Retinal pigment epithelial cell (primary cell): Measurements from ENCODE around the gene R3HDM2.
A peak's percentile ranks its signal among the peaks of the same experiment; 100 is the strongest.

Source experiments
- DNase-seq: peaks from one replicate; pipeline ENCODE4 v3.0.0-alpha.2; 2010; ENCODE audit warnings: low read depth
- H3K4me3 ChIP-seq: 2 replicates; pipeline ENCODE4 v1.5.1; 2011; ENCODE audit warnings: mild to moderate bottlenecking, low read length, control low read depth, moderate library complexity
- CTCF ChIP-seq: conservative IDR thresholded peaks from 2 replicates; pipeline ENCODE4 v1.5.1; 2011; ENCODE audit warnings: low read depth, low read length, control low read depth, inconsistent platforms

R3HDM2 gene

GRCh38 chr12:57467212-57467874, 36.5 kb upstream of the R3HDM2 start:
- no peak overlapping the region for H3K4me3 ChIP-seq
- TF ChIP-seq CTCF, result no peak
- no peak for DNase-seq

- H3K4me3 ChIP-seq, result no peak overlapping the region
- DNase-seq, result no peak
- TF ChIP-seq CTCF, result no peak
These were observed 35.1 kb upstream of the R3HDM2 start for GRCh38 chr12:57465747-57466505.

- H3K4me3 ChIP-seq, result no peak overlapping the region
- TF ChIP-seq CTCF, result no peak
- no peak for DNase-seq
These were observed 34.3 kb upstream of the R3HDM2 start for GRCh38 chr12:57465030-57465746.

GRCh38 chr12:57464569-57464968, 33.7 kb upstream of the R3HDM2 start:
- H3K4me3 ChIP-seq, result no peak overlapping the region
- TF ChIP-seq CTCF, result no peak
- DNase-seq, result no peak

GRCh38 chr12:57462912-57463253, 32.0 kb upstream of the R3HDM2 start:
- DNase-seq, result no peak
- no peak overlapping the region for H3K4me3 ChIP-seq
- TF ChIP-seq CTCF, result no peak

- DNase-seq, result peak; percentile 46
- peak; percentile 99 for TF ChIP-seq CTCF
- peak overlapping the region; percentile 55 for H3K4me3 ChIP-seq
These were observed 31.5 kb upstream of the R3HDM2 start for GRCh38 chr12:57462251-57462911.
